GM18870 (cell line): ENCODE data around the gene MTHFD2L.
"Not testable (repeated sequence)": the region's sequence is repeated elsewhere in the genome, so short reads cannot be mapped to it uniquely, and the experiment has no call there.

Source experiments
- ATAC-seq: cut with Tn5 transposase; IDR thresholded peaks from one replicate; pipeline ENCODE4 v1.9.1; 2021; ENCODE audit warnings: moderate library complexity; ENCODE audit not compliant: unreplicated experiment

MTHFD2L gene

DNA sequence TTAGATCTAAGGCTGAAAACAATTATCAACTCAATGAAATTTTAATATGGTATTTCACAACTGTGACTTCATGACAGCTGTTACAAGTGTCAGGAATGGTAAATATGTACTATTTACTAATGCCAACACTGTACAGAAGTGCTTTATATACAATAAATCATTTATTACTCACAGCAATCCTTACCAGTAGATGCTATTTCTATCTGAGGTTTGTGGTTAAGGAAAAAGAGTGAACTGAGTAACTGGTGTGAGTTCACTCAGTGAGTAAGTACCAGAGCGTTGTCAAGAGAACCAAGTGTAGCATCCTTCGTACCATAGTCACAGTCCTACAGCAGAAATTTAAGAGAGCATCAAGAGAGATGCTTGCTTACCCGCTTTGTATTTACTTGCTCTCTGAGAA, 23.3 kb downstream of the MTHFD2L start:
- ATAC-seq, result no peak

DNA sequence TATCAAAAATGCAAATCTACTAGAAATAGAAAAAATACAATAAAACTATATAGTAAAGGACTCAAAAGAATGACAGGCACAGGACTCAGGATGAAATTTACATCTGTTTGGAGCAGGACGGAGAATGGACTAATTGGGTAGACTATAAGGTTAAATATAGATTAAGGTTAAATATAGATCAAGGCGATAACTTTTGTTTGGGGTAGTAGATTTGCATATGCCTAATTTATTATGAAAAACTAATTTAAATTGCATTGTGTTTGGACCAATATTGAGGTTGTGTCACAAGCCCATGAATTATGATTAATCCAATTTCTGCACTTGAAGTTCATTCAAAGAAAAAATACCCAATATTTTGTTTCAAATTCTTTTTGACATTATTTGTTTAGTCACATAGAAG, 31.0 kb downstream of the MTHFD2L start:
- ATAC-seq, result no peak

DNA sequence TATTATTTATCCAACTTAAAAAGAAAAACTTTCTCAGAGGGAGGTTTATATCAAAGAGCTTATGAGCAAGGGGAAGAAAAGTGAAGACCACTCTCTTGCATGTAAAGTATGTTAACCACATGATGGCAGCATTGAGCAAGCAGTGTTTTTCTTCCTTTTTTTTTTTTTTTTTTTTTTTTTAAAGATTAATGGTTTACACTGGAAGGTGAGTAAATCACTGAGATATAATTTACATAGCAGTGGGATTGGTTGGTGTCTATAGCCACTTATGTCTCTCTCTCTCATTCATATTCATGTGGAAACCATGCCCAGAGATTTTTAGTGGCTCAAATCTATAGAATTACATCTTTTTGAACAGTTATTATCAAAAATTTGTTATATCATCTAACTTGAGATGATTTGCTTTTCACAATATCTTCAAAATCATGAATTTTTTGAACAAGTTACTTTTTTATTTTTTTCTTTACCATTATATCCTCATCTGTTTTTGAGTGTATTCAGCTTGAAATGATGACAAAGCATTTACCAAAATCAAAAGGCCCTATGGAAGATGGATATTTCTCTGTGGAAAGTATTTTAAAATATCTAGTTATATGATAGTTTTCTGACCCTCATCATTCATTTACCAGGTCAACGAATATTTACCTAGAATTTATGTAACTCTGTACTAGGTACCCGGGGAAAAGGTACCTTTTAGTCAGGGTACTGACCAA, 31.6 kb downstream of the MTHFD2L start:
- ATAC-seq, result no peak

DNA sequence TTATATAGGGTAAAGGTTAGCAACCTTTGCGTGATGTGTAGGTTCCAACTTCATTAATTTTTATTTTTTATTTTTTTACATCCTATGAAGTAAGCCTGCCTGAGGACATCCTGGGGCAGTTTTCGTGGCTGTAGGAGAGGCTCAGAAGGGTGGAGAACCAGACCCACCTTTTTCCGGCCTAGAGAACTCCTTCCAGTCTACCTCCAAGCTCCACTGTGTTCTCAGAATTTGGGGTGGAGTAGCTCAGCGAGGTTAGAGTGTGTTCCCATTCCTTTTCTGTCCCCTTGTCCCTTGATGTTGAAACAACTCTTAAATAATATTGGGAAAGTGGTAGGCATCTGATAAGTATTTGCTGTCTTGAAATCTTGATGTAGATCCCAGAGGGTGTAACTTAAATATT, 32.4 kb downstream of the MTHFD2L start:
- ATAC-seq, result no peak

DNA sequence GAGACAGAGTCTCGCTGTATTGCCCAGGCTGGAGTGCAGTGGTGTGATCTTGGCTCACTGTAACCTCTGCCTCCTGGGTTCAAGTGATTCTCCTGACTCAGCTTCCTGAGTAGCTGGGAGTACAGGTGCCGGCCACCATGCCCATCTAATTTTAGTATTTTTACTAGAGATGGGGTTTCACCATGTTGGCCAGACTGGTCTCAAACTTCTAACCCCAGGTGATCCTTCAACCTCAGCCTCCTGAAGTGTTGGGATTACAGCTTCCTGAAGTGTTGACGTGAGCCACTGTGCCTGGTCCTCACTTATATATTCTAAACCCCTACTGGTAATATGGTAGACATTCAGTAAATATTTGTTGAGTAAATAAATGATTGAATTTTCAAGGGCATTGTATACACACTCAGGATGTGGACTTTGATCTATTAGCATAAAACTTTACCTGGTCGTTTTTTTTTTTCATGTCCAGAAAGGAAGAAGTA, 33.0 kb downstream of the MTHFD2L start:
- ATAC-seq, result no peak

DNA sequence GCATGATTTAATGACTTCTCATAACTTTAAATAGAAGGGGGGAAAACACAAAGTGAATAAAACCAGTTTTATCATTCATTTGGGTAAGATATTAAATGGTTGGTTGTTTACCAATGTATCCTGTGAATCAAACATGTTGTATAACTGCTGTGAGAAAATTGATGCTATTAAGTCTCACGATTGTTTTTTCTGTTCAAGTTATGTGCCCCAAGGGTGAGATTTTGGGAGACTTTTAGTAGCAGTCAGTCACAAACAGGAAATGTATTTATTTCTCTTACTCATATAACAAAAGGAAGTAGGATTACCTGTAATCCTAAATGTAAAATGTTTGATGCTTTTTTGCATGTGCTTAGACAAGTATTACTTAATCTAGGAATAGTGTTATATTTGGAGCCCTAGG, 39.2 kb downstream of the MTHFD2L start:
- ATAC-seq, result no peak

DNA sequence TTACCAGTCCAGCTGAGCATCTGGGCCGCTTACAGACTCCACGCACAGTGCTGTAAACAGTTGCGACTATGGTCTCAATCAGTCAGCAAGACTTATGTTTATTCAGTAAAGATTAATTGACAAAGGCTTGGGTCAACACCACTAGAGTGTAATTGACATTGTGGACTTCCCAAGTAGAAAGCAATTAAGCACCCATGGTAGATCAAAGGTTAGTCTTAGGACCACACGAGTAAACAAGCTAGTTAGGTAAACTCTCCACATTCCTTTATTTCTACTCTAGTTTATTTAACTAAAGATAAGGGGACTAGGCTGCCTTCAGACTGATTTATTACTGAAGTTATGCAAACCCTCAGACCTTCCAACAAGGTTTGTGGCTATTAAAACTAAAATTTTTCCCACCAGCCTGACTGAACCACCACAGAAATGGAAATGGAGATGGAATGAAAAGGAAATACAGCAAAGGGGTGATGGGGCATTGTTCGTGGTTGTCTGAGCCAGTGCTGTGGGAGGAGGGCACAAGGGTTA, 44.2 kb downstream of the MTHFD2L start:
- no peak for ATAC-seq

DNA sequence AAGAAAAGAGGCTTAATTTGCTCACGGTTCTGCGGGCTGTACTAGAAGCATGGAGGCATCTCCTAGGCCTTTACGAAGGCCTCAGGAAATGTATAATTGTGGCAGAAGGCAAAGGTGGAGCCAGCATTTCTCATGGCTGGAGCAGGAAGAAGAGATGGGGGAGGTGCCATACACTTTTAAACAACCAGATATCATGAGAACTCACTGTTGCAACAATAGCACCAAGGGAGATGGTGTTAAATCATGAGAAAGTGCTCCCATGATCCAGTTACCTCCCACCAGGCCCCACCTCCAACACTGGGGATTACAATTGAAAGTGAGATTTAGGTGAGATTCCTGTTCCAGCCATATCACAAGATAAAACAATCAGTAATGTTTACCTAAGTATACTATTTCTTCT, 45.5 kb downstream of the MTHFD2L start:
- no peak for ATAC-seq

DNA sequence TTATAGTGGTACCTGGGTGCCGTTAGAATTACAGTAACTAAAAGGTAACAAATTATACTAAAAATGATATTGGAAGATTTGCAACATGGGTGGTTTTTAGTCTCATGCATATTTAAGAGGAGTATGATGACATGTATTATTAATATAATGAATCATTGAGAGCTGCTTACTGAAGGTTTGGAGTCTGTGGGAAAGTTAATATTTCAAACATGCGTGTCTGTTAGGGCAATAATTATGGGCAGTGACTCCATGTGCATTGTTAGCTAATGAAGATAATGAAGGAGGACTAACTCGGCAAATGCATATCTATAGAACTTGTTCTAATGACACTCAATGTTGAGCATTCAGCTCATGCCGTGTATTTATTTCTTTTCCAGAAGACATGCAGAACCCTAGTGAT, 47.1 kb downstream of the MTHFD2L start:
- no peak for ATAC-seq

DNA sequence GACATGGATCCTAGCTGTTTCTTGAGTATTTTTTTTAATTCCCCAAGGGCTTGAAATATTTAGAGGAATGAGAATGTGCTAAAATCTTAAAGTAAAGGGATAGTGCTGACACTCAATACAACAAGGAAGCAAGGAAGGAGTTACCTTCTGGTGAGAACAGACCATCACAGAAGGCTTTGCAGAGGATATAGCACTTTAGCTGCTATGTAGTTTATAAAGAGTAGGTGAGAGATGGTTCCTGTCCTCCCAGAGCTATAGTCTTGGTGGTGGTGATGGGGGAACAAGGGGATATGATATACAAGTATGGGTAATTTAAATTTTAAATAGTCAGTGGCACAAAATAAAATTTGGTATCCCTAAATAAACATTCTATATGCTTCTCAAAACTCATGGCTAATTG, 47.6 kb downstream of the MTHFD2L start:
- ATAC-seq, result no peak

DNA sequence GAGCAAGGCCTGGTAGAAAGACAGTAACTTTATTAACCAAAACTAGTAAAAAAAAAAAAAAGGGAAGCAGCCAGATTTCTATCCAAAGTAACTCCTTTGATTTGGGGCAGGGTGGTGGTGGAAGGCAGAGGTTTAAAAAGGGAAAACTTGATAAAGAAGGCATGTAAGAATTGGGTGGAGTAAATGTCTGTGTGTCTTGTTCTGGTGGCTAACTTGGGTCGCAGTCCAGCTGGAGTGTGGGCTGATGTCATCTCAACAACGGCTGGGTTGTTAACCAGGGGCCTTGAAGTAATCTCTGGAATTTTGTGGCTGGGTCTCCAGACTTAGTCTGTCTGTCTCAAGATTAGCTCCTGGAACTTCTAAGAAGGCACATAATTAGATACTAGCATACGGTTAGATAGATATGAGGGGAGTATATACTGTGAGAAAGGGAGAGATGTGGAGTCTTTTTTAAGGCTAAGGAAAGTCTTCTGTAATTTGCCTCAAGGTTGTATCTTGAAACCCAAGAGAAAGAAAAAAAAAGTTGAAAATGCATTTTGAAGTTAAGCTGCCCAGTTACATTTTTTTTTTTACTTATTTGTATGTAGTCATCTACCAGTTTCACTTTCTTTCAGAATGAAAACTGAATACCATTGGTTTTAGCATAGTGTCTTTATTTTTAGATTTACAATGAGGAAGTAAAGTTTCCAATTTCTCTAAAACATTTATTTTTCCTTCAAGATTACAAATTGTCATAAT, 48.3 kb downstream of the MTHFD2L start:
- ATAC-seq, result peak; percentile 92

DNA sequence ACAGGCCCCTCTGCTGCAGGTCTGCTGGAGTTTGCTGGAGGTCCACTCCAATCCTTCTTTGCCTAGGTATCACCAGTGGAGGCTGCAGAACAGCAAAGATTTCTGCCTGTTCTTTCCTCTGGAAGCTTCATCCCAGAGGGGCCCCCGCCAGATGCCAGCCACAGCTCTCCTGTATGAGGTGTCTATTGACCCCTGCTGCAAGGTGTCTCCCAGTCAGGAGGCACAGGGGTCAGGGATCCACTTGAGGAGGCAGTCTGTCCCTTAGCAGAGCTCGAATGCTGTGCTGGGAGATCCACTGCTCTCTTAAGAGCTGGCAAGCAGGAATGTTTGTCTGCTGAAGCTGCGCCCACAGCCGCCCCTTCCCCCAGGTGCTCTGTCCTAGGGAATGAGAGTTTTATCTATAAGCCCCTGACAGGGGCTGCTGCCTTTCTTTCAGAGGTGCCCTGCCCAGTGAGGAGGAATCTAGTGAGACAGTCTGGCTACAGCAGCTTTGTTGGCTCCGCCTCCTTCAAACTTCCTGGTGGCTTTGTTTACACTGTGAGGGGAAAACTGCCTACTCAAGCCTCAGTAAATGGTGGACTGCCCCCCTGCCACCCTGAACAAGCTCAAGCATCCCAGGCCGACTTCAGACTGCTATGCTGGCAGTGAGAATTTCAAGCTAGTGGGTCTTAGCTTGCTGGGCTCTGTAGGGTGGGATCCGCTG, 56.7 kb downstream of the MTHFD2L start:
- ATAC-seq, result not testable (repeated sequence)

DNA sequence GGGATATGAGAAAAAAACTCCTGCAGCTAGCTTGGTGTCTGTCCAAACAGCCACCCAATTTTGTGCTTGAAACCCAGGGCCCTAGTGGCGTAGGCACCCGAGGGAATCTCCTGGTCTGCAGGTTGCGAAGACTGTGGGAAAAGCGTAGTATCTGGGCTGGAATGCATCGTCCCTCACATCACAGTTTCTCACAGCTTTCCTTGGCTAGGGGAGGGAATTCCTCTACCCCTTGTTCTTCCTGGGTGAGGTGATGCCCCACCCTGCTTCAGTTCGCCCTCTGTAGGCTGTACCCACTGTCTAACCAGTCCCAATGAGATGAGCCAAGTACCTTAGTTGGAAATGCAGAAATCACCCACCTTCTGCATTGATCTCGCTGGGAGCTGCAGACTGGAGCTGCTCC, 57.3 kb downstream of the MTHFD2L start:
- not testable (repeated sequence) for ATAC-seq

DNA sequence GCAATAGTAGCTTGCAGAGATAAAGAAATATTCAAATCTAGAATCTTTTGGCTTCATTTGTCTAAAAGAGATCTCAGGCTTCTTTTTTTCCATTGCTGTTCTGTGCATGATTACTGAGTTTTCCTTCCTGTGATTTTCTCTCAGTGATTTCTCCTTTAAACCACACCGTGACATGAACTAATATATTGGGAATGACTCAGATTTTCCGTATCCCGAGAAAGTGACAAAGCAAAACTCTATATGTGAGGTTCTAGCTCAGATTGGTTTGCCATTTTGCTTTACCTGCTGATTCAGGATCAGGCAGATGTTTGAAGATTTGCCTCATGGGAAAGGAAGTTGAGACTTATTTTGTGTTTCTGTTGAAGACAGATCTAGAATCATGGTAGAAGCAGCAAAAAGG, 59.4 kb downstream of the MTHFD2L start:
- ATAC-seq, result no peak

DNA sequence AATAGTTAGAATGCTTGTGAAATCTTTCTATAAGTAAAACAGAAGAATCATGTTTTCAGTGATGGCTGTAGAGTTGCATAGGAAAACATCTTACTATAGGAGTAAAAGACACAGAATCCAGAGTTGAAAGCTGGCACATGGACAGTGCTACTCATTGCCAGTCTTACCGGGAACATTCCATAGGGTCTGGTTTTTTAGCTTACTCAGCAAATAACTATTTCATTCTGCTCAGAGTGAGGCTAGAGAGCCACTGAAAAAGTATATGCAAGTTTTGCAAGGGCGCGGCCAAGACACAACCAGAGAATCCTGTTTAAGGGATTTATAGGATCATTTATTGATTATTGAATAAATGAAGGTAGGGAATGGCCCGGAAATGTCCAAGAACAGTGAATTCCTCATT, 60.3 kb downstream of the MTHFD2L start:
- no peak for ATAC-seq

DNA sequence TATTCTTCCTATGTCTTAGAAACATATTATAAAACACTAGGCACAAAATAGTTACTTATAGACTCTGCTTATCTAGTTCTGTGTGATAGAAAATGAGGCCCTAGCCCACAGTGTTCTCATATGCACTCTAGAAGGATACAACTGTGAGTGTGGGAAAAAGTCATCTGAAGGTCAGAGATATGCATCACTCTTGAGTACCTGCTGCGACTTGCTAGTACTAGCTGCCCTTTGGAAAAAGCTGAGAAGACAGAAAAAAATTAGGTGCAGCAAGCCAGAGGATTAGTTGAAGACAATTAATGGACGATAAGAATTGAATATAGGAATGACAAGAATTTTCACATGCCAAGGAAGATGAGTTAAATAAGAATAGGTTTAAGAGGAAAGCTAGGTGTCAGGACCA, 61.3 kb downstream of the MTHFD2L start:
- no peak for ATAC-seq

DNA sequence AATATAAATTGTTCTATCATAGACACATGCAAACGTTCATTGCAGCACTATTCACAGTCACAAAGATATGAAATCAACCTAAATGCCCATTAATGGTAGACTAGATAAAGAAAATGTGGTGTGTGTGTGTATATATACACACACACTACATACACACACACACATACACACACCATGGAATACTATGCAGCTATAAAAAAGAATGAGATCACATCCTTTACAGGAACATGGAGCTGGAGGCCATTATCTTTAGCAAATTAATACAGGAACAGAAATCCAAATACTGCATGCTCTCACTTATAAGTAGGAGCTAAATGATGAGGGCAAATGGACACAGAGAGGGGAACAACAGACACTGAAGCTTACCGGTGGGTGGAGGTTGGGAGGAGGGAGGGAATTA, 65.2 kb downstream of the MTHFD2L start:
- no peak for ATAC-seq

DNA sequence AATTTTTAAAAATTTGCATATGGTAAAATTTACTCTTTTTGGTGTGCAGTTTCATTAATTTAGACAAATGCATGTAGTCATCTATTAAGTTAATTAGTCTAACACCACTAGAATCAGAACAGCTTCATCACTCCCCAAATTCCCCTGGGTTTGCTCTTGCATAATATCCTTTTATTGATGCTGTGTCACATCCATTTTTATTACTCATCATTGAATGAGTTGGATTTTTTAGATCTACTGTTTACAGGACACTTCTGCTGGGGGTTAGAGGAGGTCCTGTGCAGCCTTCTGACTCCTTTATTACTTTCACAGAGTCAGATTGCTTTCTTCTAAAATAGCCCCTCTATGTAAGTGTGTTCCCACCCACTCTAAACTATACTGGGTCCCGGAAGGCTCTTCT, 65.9 kb downstream of the MTHFD2L start:
- no peak for ATAC-seq

DNA sequence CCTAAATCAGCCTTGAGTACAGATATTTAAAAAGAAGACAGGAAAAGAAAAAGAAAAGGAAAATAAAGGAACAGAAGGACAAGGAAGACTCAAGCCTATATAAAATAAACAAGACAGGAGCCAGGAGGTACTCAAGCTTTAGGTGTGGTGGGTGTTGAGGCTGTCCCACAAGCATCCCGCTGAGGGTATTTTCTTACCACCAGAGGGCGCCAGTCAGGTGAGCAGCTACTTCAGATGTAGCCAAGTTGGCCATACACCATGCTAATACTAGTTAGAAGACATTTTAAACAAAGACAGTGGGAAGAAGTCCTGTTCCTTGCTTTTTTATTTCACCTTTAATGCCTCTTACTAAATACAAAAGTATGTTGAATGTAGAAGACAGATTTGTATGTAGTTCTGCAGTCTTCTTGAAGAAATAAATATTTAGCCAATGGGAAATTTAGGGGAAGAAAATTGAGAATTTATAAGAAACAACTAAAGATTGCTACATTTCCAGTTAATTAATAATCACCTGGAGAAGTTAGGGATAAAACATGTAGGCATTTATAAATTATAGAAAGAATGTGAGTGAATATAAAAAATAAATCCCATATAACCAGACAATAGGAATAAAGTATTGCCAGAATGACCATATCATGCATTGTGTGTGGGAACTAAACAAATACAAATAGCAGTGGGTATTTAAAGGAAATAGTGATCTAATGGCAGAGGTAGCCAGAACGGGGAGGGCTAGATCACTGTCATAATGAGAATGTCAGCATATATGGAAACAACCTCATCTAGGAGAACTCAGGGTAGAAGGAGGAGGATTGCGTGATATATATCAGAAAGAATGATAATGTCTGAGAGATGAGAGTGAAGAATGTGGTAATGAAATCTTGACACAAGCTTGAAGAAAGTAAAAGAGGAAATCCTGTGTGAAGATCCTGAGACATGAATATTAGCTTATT, 71.0 kb downstream of the MTHFD2L start:
- ATAC-seq, result peak; percentile 71

DNA sequence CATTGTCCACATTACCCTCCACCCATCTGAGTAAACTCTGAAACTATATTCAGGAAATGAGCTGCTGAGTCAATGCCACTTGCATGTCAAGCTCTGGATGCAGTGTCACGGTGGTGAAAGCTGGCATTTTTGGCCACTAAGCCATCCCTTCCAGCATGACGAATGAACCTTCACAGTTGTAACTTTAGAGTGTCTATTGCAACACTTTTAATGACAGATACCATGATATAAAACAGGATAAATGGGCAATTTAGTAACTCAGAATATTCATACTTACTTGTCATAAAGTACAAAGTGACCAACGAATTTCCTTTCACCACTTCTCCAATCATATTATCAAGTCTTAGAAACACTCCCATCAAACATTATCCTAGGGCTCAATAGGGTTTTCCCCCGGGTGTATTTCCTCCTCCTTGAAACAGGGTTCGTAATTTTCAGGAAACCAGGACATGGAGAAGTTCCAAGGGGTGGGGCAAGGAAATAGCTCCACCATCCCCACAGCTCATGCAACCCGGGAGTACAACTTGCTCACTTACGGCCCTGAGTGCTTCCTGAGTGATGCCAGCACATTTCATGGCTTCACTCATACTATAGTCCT, 73.1 kb downstream of the MTHFD2L start:
- ATAC-seq, result peak; percentile 53
